WERI-Rb-1 (cell line): Measurements from ENCODE around the gene WWOX.
"Not testable (repeated sequence)": the region's sequence is repeated elsewhere in the genome, so short reads cannot be mapped to it uniquely, and the experiment has no call there.

Source experiments
- DNase-seq: peaks from one replicate; pipeline ENCODE4 v3.0.0-alpha.2; 2020
- H3K27ac ChIP-seq: fragments of 250-450 bp; sonication (Bioruptor Pico); 2 replicates; pipeline ENCODE4 v1.5.1; 2020; ENCODE audit warnings: mild to moderate bottlenecking, moderate library complexity
- H3K27me3 ChIP-seq: fragments of 250-450 bp; sonication (Bioruptor Pico); 2 replicates; pipeline ENCODE4 v1.5.1; 2021; ENCODE audit warnings: mild to moderate bottlenecking, low read depth, moderate library complexity; ENCODE audit not compliant: insufficient read depth, severe bottlenecking
- H3K36me3 ChIP-seq: fragments of 250-450 bp; sonication (Bioruptor Pico); 2 replicates; pipeline ENCODE4 v1.5.1; 2020; ENCODE audit warnings: mild to moderate bottlenecking, moderate library complexity
- H3K4me3 ChIP-seq: 2 replicates; pipeline ENCODE4 v1.5.1; 2011; ENCODE audit warnings: low read depth, mild to moderate bottlenecking, control low read depth, low read length
- H3K9me3 ChIP-seq: fragments of 250-450 bp; sonication (Bioruptor Pico); 2 replicates; pipeline ENCODE4 v1.5.1; 2021; ENCODE audit warnings: mild to moderate bottlenecking, moderate library complexity; ENCODE audit not compliant: severe bottlenecking
- TF ChIP-seq, protein P1 (sequence below): IDR thresholded peaks from 2 replicates; pipeline ENCODE4 v1.5.1; 2011; ENCODE audit warnings: low read depth, mild to moderate bottlenecking, control low read depth, inconsistent platforms, low read length

The WWOX gene

GRCh38 chr16:78509965-78510364 is 410.5 kb downstream of the WWOX start:
- TF ChIP-seq, protein P1, sequence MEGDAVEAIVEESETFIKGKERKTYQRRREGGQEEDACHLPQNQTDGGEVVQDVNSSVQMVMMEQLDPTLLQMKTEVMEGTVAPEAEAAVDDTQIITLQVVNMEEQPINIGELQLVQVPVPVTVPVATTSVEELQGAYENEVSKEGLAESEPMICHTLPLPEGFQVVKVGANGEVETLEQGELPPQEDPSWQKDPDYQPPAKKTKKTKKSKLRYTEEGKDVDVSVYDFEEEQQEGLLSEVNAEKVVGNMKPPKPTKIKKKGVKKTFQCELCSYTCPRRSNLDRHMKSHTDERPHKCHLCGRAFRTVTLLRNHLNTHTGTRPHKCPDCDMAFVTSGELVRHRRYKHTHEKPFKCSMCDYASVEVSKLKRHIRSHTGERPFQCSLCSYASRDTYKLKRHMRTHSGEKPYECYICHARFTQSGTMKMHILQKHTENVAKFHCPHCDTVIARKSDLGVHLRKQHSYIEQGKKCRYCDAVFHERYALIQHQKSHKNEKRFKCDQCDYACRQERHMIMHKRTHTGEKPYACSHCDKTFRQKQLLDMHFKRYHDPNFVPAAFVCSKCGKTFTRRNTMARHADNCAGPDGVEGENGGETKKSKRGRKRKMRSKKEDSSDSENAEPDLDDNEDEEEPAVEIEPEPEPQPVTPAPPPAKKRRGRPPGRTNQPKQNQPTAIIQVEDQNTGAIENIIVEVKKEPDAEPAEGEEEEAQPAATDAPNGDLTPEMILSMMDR: no peak
- Histone ChIP-seq H3K9me3 (no peaks in the 10 kb centered on the region), H3K36me3 (no peaks in the 10 kb centered on the region), H3K4me3 (no peak overlapping the region), H3K27me3 (no peaks in the 10 kb centered on the region), H3K27ac (no peak overlapping the region)
- DNase-seq: no peak

DNA sequence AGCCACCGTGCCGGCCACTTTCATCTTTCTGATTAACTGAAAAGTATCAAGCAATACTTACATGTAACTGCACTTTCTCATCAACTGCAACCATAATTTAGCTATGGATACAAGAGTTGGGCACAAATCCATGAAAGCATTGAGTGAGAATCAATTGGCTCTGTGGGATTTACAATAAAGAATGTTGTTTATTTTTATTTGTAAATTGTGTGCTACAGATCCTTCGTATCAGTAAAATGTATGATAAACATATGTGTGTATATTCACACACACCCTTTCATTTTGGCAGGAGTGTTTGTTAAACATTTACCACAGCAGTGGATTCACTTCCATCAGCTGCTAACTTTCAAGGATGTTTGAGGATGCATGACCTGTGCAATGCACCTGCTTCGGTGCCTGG is 411.0 kb downstream of the WWOX start:
- TF ChIP-seq, protein P1: no peak
- H3K27me3 ChIP-seq: no peaks in the 10 kb centered on the region
- H3K36me3 ChIP-seq: no peaks in the 10 kb centered on the region
- DNase-seq: no peak
- H3K4me3 ChIP-seq: no peak overlapping the region
- no peaks in the 10 kb centered on the region for H3K9me3 ChIP-seq
- H3K27ac ChIP-seq: no peak overlapping the region

GRCh38 chr16:78513838-78514237 is 414.4 kb downstream of the WWOX start:
- TF ChIP-seq, protein P1: no peak
- no peaks in the 10 kb centered on the region for H3K27me3 ChIP-seq
- no peak overlapping the region for H3K27ac ChIP-seq
- no peaks in the 10 kb centered on the region for H3K36me3 ChIP-seq
- H3K9me3 ChIP-seq: no peaks in the 10 kb centered on the region
- DNase-seq: no peak
- no peak overlapping the region for H3K4me3 ChIP-seq

DNA sequence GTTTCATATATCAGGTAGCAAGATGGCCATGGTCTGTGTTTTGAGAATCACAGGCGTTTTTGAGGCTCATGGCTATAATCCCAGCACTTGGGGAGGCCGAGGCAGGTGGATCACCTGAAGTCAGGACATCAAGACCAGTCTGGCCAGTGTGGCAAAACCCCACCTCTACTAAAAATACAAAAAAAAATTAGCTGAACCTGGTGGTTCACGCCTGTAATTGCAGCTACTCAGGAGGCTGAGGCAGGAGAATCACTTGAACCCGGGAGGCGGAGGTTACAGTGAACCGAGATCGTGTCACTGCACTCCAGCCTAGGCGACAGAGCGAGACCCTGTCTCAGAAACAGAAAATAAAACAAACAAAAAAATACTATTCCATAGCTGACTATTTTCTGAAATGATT is 415.4 kb downstream of the WWOX start:
- not testable (repeated sequence) for H3K36me3 ChIP-seq, DNase-seq, H3K27ac ChIP-seq, H3K4me3 ChIP-seq, H3K9me3 ChIP-seq, H3K27me3 ChIP-seq

- TF ChIP-seq, protein P1: no peak
- H3K36me3 ChIP-seq: no peaks in the 10 kb centered on the region
- H3K4me3 ChIP-seq: no peak overlapping the region
Observed at GRCh38 chr16:78515421-78515820, 416.0 kb downstream of the WWOX start.

DNA sequence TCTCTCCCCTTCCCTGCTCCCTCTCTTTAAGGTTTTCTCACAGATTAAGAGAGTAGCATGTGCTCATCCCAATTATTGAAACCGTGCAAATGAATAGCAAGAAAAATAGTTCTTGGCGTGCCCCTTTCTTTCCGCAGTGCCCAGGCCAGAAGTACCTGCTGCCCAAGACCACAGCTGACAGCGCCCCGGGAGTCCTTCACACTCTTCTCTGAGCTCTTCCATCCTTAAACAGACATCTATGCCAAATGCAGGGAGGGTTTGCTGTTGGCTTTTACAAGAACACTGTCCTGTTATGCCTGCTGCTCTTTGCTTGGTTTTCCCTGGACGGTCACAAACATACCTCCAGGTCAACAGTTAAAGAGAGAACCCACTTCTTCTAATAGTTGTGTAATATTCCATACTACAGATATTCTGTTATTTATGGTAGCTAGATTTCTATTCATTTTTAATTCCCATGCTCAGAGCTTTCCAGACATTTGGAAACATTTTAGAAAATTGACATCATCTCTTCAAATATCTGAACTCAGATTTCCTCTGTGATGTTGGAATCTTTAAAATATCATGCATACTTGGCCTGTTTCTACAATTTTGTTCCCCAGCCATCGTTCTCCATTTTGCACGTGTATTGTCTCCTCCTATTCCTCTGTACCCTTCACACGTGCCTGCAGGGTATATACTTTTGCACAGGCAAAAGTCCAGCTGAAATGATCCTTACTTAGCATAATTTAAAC is 416.7 kb downstream of the WWOX start:
- Histone ChIP-seq H3K27me3 (no peaks in the 10 kb centered on the region), H3K9me3 (no peaks in the 10 kb centered on the region), H3K27ac (no peak overlapping the region), H3K4me3 (no peak overlapping the region), H3K36me3 (no peaks in the 10 kb centered on the region)
- TF ChIP-seq, protein P1: no peak
- DNase-seq: no peak

More at GRCh38 chr16:78515421-78515820, 416.0 kb downstream of the WWOX start:
- Histone ChIP-seq H3K9me3 (no peaks in the 10 kb centered on the region), H3K27me3 (no peaks in the 10 kb centered on the region), H3K27ac (no peak overlapping the region)
- no peak for DNase-seq
